Stimulated activated CD4-positive, alpha-beta T cell treated with anti-CD3 and anti-CD28 coated beads, TNF-alpha, amount 100 ng/mL, for 1 hour (primary cell): ENCODE measurements around the gene MT1B.
"Not testable (repeated sequence)": the region's sequence is repeated elsewhere in the genome, so short reads cannot be mapped to it uniquely, and the experiment has no call there.

Experiments used
- DNase-seq, 3 donors: peaks; one replicate each; pipeline ENCODE4 v3.0.0-alpha.2; 2020; ENCODE audit warnings: low read depth in 3 of 3, low spot score in 1 of 3

MT1B gene

DNA sequence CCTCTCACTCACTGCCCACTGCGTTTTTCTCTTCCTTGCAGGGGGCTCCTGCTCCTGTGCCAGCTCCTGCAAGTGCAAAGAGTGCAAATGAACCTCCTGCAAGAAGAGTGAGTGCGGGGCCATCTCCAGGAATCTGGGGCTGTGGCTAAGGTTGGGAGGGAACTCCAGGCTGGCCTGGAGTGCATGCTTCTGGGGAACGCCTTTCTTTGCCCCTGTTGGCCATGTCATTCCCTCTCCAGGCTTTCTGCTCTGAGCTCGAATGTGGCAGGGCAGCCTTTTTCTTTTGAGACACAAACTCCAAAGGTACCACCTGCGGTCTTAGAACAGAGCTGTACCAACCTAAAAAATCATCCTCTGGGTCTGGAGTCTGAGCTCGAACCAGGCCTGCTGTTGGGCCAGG lies 33.5 kb upstream of the MT1B start:
- no peak for DNase-seq

DNA sequence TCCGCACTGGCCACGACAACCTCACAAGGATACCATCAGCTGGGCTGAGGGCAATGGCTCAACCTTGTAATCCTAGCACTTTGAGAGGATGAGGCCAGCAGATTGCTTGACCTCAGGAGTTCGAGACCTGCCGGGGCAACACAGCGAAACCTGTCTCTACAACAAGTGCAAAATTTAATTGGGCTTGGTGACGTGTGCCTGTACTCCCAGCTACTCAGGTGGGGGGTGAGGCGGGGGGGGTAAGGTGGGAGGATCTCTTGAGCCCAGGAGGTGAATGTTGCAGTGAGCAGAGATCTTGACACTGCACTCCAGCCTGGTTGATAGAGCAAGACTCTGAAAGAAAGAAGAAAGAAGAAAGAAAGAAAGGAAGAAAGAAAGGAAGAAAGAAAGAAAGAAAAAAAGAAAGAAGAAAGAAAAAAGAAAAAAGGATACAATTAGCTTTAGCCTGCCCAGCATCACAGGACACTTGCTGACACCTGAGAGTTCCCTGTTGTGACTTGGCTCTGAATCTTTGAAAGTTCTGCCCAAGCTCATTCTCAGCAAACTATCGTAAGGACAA lies 31.3 kb upstream of the MT1B start:
- no peak for DNase-seq

DNA sequence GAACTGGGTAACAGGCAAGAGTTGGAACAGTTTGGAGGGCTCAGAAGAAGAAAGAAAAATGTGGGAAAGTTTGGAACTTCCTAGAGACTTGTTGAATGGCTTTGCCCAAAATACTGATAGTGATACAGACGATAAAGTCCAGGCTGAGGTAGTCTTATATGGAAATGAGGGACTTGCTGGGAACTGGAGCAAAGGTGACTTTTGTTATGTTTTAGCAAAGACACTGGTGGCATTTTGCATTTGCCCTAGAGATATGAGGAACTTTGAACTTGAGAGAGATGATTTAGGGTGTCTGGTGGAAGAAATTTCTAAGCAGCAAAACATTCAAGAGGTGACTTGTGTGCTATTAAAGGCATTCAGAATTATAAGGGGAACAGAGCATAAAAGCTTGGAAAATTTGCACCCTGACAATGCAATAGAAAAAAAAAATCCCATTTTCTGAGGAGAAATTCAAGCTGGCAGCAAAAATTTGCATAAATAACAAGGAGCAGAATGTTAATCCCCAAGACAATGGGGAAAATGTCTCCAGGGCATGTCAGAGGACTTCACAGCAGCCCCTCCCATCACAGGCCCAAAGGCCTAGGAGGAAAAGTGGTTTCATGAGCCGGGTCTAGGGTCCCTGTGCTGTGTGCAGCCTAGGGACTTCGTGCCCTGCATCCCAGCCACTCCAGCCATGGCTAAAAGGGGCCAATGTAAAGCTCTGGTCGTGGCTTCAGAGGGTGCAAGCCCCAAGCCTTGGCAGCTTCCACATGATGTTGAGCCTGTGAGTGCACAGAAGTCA lies 29.8 kb upstream of the MT1B start:
- DNase-seq: not testable (repeated sequence)

DNA sequence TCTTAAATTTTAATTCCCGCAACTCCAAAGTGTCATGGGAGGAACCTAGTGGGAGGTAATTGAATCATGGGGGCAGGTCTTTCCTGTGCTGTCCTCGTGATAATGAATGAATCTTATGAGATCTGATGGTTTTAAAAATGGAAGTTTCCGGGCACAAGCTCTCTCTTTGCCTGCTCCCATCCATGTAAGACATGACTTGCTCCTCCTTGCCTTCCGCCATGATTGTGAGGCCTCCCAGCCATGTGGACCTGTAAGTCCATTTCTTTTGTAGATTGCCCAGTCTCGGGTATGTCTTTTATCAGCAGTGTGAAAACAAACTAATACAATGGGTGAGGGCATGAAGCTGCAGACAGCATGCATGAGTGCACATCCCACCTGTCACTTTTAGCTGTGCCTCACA lies 28.5 kb upstream of the MT1B start:
- DNase-seq: not testable (repeated sequence)

DNA sequence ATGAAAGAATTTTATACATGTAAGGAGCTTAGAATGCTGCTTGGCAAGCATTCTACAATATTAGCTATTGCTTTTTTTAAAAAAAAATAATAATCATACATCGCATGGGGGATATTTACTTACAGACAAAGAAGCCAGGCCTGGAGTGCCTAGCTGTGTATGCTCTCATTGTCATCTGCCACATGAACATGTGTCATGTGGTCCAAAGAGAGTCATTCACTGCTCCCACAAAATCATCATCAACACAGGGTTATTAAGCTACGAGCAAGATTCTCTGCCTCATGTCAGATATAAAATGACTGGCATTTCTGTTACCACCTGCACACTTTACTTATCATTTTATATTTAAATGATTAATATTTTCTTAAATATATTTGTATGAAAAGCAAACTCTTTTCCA lies 28.0 kb upstream of the MT1B start:
- no peak for DNase-seq

DNA sequence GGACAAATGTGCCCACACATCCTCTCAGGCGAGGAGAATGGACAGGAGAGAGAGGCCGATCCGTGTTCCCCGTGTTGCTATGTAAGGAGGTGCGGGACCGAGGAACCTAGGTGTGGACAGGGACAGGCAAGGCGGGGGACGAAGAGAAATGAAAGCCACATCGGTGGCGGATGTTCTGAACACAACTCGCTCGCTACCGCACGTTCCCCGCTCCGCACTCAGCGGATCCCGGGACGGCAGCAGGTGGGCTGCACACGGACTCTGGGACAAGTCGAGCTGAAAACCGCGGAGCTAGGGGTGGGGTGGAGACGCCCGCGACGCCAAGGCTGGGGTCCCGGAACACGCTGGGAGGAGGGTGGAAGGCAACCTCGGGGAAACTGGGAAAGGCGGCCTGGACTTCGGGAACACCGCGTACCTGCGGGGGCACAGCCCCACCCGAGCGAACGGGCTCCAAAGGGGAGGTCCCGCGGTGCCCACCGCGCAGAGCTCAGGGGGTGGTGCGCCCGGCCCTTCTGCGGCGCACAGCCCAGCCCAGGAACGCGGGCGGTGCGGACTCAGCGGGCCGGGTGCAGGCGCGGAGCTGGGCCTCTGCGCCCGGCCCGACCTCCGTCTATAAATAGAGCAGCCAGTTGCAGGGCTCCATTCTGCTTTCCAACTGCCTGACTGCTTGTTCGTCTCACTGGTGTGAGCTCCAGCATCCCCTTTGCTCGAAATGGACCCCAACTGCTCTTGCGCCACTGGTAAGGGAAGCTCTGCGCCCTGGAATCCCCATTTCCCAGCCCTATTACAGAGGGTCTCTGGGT lies 26.3 kb upstream of the MT1B start, which contains the start of gene MT1E:
MT1E (plus strand) TSS at position 642 of the 803 bp plus-strand sequence; CDS start at position 713, 71 bp downstream.
- peak in 1 of 3 donors; percentile 59 for DNase-seq

DNA sequence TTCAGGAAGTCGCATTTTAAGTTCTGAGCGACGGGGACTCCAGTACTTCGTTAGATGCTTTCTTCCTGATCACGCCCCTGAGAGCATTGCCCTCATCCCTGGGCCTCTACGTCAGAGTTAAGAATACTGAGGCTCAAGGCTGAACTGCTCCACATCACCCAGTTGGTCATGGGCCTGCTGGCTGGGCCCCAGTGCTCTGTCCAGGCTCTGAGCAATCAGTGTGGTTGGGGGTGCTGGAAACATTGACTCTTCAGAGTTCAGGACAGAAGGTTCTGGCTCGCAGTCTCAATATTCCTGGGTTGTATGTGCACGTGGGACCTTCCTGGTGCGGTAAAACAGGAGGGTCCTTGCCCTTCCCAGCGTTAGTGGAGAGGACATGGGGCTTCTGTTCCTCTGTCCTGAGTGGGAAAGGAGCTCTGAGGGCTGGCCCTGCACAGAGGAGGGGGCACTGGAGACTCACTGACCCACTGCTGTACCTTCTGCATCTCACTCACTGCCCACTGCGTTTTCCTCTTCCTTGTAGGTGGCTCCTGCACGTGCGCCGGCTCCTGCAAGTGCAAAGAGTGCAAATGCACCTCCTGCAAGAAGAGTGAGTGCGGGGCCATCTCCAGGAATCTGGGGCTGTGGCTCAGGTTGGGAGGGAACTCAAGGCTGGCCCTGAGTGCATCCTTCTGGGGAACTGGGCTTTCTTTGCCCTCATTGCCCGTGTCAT lies 25.6 kb upstream of the MT1B start:
- DNase-seq: no peak

DNA sequence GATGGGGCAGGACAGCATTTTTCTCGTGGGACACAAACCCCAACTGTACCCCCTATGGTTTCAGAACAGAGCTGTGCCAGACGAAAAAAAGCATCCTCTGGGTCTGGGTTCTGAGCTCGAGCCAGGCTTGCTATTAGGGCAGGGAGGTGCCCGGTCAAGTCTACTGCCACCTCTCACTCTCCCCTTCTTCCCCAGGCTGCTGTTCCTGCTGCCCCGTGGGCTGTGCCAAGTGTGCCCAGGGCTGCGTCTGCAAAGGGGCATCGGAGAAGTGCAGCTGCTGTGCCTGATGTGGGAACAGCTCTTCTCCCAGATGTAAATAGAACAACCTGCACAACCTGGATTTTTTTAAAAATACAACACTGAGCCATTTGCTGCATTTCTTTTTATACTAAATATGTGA lies 25.0 kb upstream of the MT1B start:
- no peak for DNase-seq

DNA sequence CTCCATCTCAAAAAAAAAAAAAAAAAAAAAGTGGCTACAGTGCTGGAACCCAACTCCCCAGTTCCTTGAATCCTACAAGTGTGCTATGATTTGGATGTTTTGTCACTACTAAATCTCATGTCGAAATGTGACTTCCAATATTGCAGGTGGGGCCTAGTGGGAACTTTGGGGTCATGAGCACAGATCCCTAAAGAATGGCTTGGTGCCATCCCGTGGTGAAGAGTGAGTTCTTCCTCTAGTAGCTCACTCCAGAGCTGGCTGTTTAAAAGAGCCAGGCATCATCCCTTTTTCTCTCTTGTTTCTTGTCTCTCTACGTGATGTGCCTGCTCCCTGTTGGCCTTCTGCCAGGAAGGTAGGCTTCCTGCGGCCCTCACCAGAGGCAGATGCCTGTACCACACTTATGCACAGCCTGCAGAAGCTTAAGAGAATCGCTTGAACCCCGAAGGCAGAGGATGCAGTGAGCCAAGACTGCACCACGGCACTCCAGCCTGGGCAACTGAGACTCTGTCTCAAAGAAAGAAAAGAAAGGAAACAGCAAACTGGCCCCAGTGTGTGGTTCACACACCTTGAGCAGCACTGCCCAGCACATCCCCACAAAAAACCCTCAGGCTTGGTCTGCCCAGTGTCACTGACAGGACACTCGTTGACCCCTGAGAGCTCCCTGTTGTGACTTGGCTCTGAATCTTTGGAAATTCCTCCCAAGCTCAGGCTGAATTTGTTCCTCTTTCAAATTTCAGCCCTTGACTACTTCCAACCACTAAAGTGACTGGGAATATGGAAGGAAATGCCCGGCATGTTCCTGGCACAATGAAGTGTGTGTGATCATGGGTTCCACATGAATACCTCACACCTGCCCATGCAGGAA lies 23.0 kb upstream of the MT1B start:
- DNase-seq: no peak

DNA sequence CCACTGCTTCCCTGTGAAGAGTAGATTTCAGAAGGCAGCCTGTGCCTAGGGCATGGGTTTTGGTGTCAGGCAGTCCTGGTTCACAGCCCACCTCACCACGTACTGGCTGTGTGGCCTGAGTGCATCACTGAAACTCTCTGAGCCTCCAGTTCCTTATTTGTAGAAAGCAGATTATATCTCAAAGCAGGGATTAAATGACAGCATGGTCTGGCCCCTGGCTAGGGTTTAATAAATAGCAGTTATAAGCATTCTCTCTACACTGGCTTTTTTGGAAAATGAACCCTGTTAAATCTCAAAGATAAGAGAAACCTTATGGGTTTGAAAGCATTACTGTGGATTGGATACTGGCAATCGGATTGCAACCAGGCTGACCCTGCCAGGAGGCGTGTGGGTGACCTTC lies 22.2 kb upstream of the MT1B start:
- DNase-seq: no peak

DNA sequence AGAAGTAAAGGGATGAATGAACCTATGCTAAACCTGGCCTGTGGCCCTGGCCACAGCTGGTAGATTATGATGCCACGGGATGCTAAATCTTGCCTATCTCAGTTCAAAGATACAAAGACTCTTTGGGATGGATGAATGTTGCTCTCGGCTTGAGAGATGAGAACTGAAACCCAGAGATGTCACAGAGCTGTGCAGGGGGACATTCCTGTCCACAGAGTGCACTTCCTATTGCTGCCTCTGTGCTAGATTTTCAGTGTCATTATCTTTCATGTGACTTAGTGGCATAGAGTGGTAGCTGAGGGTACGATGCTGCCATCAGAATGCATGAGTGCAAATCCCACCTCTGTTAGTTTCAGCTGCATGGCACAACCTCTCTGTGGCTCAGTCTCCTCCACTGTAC lies 21.6 kb upstream of the MT1B start:
- DNase-seq: no peak

DNA sequence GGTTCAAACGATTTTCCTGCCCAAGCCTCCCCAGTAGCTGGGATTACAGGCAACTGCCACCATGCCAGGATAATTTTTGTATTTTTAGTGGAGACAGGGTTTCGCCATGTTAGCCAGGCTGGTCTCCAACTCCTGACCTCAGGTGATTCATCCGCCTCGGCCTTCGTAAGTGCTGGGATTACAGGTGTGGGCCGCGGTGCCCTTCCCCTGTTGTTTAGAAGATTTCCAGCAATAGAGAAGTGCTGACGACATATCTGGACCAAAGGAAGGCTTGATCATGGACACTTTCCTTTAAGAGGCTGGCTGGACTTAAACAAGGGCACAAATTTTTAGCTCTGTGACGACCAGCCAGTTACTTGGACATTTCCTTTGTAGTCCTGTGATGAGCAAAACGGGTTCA lies 20.5 kb upstream of the MT1B start:
- no peak for DNase-seq

DNA sequence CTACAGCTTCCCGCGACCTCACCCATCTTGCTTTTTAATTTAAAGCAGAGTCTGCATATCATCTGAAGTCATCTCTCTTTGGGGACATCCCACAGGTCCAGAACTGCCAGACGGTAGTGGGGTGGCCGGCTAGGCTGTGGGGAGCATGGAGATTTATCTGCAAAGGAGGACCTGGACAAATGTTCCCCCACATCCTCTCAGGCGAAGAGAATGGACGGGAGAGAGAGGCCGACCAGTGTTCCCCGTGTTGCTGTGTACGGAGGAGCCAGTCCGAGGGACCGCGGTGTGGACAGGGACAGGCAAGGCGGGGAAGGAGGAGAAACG lies 19.9 kb upstream of the MT1B start:
- no peak for DNase-seq

DNA sequence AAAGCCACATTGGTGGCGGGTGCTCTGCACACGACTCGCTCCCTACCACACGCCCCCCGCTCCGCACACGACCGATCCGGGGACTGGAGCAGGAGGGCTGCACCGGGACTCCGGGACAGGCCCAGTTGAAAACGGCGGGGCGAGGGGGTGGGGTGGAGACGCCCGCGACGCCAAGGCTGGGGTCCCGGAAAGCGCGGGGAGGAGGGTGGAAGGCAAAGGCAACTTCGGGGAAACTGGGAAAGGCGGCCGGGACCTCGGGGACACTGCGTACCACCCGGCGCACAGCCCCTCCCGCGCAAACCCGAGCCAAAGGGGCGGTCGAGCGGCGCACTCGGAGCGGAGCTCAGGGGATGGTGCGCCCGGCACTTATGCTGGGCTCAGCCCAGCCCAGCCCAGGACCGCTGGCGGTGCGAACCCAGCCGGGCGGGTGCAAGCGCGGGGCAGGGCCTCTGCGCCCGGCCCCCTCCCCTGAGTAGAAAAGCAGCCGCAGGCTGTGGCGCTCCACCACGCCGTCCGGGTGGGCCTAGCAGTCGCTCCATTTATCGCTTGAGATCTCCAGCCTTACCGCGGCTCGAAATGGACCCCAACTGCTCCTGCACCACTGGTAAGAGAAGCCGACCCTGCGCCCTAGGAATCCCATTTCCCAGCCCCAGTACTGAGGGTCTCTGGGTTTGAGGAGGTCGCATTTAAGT lies 19.4 kb upstream of the MT1B start, which contains the start of gene MT1M:
MT1M (plus strand) TSS at position 504 of the 692 bp plus-strand sequence; CDS start at position 577, 73 bp downstream.
- DNase-seq: no peak

DNA sequence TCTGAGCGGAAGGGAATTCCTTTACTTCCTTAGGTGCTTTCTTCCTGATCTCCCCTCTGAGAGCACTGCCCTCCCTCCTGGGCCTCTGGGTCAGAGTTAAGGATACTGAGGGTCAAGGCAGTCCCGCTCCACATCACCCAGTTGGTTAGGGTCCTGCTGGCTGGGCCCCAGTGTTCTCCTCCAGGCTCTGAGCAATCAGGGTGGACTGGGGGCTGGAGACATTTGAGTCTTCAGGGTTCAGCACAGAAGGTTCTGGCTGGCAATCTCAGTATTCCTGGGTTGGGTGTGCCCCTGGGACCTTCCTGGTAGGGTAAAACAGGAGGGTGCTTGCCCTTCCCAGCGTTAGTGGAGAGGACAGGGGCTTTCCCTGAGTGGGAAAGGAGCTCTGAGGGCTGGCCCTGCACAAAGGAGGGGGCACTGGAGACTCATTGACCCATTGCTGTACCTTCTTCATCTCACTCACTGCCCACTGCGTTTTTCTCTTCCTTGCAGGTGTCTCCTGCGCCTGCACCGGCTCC lies 18.8 kb upstream of the MT1B start:
- no peak for DNase-seq

DNA sequence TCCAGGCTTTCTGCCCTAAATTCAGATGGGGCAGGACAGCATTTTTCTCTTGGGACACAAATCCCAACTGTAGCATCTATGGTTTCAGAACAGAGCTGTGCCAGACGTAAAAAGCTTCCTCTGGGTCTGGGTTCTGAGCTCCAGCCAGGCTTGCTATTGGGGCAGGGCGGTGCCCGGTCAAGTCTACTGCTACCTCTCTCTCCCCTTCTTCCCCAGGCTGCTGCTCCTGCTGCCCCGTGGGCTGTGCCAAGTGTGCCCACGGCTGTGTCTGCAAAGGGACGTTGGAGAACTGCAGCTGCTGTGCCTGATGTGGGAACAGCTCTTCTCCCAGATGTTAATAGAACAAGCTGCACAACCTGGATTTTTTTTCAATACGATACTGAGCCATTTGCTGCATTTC lies 18.2 kb upstream of the MT1B start:
- DNase-seq: no peak

DNA sequence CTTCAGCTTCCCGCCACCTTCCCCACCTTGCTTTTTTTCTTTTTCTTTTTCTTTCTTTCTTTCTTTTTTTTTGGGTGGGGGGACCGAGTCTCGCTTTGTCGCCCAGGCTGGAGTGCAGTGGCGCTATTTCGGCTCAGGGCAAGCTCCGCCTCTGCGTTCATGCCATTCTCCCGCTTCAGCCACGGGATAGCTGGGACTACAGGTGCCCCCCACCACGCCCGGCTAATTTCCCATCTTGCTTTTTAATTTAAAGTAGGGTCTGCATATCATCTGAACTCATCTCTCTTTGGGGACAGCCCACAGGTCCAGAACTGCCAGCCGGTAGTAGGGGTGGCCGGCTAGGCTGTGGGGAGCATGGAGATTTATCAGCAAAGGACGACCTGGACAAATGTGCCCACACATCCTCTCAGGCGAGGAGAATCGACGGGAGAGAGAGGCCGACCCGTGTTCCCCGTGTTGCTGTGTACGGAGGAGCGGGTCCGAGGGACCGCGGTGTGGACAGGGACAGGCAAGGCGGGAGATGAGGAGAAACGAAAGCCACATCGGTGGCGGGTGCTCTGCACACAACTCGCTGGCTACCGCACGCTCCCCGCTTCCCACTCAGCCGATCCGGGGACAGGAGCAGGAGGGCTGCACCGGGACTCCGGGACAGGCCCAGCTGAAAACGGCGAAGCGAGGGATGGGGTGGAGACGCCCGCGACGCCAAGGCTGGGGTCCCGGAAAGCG lies 16.8 kb upstream of the MT1B start:
- DNase-seq: no peak

DNA sequence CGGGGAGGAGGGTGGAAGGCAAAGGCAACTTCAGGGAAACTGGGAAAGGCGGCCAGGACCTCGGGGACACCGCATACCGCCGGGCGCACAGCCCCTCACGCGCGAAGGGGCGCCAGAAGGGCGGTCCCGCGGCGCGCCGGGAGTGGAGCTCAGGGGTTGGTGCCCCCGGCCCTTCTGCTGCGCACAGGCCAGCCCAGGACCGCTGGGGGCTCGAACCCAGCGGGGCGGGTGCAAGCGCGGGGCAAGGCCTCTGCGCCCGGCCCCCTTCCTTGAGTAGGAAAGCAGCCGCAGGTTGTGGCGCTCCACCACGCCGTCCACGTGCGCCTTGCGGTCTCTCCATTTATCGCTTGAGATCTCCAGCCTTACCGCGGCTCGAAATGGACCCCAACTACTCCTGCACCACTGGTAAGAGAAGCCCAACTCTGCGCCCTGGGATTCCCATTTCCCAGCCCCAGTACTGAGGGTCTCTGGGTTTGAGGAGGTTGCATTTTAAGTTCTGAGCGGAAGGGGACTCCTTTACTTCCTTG lies 16.2 kb upstream of the MT1B start:
- DNase-seq: no peak
